ENCODE measurements around the gene LIPC. TPM values are rescaled to one million over a fixed set of nuclear protein-coding genes. Genes with fewer than 3 reads are reported as not detected.
A peak's percentile ranks its signal among the peaks of the same experiment; 100 is the strongest.

LIPC gene
- total and polyA plus RNA-seq, 9 of the 15 experiments (the other 6 are each of a cell fraction or from before 2014, with no cell fraction given): 0.07 to 0.41 (median 0.11) TPM; not detected in 2

GRCh38 chr15:58554758-58555157, 123.0 kb downstream of the LIPC start:
- no peak overlapping the region for H3K9ac ChIP-seq (ENCODE audit: insufficient read depth in 1 of 2, low read depth in 2 of 2, low read length in 2 of 2)
- FAIRE-seq (no peak), ATAC-seq (no peak), DNase-seq (ENCODE audit: extremely low read depth in 1 of 4, low spot score in 3 of 4) (no peak)
- TF ChIP-seq ZEB2 (IDR thresholded peaks at IDR 0.05) (no peak), HEY1 (CRISPR knock-in tag; IDR thresholded peaks at IDR 0.05; ENCODE audit: borderline replicate concordance) (no peak), KDM2B (CRISPR knock-in tag; IDR thresholded peaks at IDR 0.05) (no peak)
- TF ChIP-seq, protein P1, sequence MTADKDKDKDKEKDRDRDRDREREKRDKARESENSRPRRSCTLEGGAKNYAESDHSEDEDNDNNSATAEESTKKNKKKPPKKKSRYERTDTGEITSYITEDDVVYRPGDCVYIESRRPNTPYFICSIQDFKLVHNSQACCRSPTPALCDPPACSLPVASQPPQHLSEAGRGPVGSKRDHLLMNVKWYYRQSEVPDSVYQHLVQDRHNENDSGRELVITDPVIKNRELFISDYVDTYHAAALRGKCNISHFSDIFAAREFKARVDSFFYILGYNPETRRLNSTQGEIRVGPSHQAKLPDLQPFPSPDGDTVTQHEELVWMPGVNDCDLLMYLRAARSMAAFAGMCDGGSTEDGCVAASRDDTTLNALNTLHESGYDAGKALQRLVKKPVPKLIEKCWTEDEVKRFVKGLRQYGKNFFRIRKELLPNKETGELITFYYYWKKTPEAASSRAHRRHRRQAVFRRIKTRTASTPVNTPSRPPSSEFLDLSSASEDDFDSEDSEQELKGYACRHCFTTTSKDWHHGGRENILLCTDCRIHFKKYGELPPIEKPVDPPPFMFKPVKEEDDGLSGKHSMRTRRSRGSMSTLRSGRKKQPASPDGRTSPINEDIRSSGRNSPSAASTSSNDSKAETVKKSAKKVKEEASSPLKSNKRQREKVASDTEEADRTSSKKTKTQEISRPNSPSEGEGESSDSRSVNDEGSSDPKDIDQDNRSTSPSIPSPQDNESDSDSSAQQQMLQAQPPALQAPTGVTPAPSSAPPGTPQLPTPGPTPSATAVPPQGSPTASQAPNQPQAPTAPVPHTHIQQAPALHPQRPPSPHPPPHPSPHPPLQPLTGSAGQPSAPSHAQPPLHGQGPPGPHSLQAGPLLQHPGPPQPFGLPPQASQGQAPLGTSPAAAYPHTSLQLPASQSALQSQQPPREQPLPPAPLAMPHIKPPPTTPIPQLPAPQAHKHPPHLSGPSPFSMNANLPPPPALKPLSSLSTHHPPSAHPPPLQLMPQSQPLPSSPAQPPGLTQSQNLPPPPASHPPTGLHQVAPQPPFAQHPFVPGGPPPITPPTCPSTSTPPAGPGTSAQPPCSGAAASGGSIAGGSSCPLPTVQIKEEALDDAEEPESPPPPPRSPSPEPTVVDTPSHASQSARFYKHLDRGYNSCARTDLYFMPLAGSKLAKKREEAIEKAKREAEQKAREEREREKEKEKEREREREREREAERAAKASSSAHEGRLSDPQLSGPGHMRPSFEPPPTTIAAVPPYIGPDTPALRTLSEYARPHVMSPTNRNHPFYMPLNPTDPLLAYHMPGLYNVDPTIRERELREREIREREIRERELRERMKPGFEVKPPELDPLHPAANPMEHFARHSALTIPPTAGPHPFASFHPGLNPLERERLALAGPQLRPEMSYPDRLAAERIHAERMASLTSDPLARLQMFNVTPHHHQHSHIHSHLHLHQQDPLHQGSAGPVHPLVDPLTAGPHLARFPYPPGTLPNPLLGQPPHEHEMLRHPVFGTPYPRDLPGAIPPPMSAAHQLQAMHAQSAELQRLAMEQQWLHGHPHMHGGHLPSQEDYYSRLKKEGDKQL (CRISPR knock-in tag; IDR thresholded peaks at IDR 0.05; ENCODE audit: borderline replicate concordance): no peak
- BruUV-seq (replicated peaks): no TSS peak
- peak overlapping the region; percentile 97; the same call in 1 of the 2 replicates for H2AFZ ChIP-seq (ENCODE audit: low read depth, low read length)
- no peaks in the 10 kb centered on the region for H4K20me1 ChIP-seq (replicated peaks; ENCODE audit: control insufficient read depth, insufficient read depth, low read length)
- H3K9me3 ChIP-seq (replicated peaks; ENCODE audit: control insufficient read depth, insufficient read depth, low read depth, low read length): no peaks in the 10 kb centered on the region
- H3K36me3 ChIP-seq (ENCODE audit: control insufficient read depth, insufficient read depth, low read length): no peaks in the 10 kb centered on the region
- no peaks in the 10 kb centered on the region for H3K79me2 ChIP-seq (ENCODE audit: control insufficient read depth, insufficient read depth, low read length)
- in situ Hi-C loops (cut with MboI) (no loop called here), intact Hi-C loops (cut with micrococcal nuclease) (no loop called here)
- H3K9me1 ChIP-seq (ENCODE audit: control insufficient read depth, insufficient read depth, low read length): no peaks in the 10 kb centered on the region
- no peak overlapping the region for H3K4me3 ChIP-seq
- no peaks in the 10 kb centered on the region for H3K27me3 ChIP-seq (ENCODE audit: control insufficient read depth in 2 of 2, insufficient read depth in 2 of 2, low read length in 2 of 2)
- H3K4me2 ChIP-seq (ENCODE audit: insufficient read depth, low read length): no peak overlapping the region
- H3K4me1 ChIP-seq (replicated peaks in 1 of 2; ENCODE audit: control insufficient read depth in 2 of 2, insufficient read depth in 2 of 2, low read length in 2 of 2): peaks cover 21 to 36% of the 10 kb centered on the region in 2 experiments
- no peak overlapping the region for H3K27ac ChIP-seq (ENCODE audit: extremely low read depth, low read depth, low read length)
- ChIA-PET POLR2A (interaction anchor here (0.6 to 1.3 kb wide), 2 partner anchors 10 to 57 kb away, joined by 3 read pairs; no protein-coding TSS in a partner anchor), CTCF (ENCODE audit: low intra/inter-chr PET ratio) (no interaction called here)
- WGBS (ENCODE audit: insufficient coverage, low coverage, missing lambda C conversion rate): 82% methylated on average over 5 of the region's 5 CpGs
